HepG2 (cell line): ENCODE data around the gene FAM171A2. TPM values are rescaled to one million over a fixed set of nuclear protein-coding genes. Genes with fewer than 3 reads are reported as not detected.

Experiments used
- DMAP1 ChIP-seq: IDR thresholded peaks from 2 replicates; pipeline ENCODE4 v1.6.1; 2016
- HOXA5 ChIP-seq: sonication (generic); formaldehyde crosslinking; IDR thresholded peaks from 2 replicates; pipeline ENCODE4 v1.4.0; 2020; ENCODE audit warnings: missing genetic modification reagents
- KDM2A ChIP-seq: sonication (generic); formaldehyde crosslinking; IDR thresholded peaks from 2 replicates; pipeline ENCODE4 v1.4.0; 2020; ENCODE audit warnings: low read depth, missing genetic modification reagents, borderline replicate concordance
- KLF16 ChIP-seq, 2 experiments: sonication (generic) in 1 of 2; formaldehyde crosslinking in 1 of 2; IDR thresholded peaks; 2 replicates each; pipeline versions ENCODE4 v1.6.1 to v1.8.0; 2016 to 2023; ENCODE audit warnings: missing genetic modification reagents in 2 of 2, missing compliant biosample characterization in 1 of 2
- MEF2D ChIP-seq: sonication (generic); formaldehyde crosslinking; IDR thresholded peaks from 2 replicates; pipeline ENCODE4 v1.5.1; 2020; ENCODE audit warnings: mild to moderate bottlenecking, missing genetic modification reagents
- NFATC3 ChIP-seq: sonication (generic); formaldehyde crosslinking; IDR thresholded peaks from 2 replicates; pipeline ENCODE4 v1.5.1; 2020; ENCODE audit warnings: mild to moderate bottlenecking, missing genetic modification reagents
- RAD21 ChIP-seq: fragments of 450-650 bp; formaldehyde crosslinking; IDR thresholded peaks from 2 replicates; pipeline ENCODE4 v1.5.0; 2020; ENCODE audit warnings: mild to moderate bottlenecking
- SMC3 ChIP-seq: IDR thresholded peaks from 2 replicates; pipeline ENCODE4 v1.6.1; 2011; ENCODE audit warnings: low read length, improper control_type of control experiment
- XRCC5 ChIP-seq: fragments of 200-400 bp; formaldehyde crosslinking; optimal IDR thresholded peaks from 2 replicates; pipeline ENCODE3; 2017; ENCODE audit warnings: mild to moderate bottlenecking, low read length
- ZNF337 ChIP-seq: sonication (generic); formaldehyde crosslinking; IDR thresholded peaks from 2 replicates; pipeline ENCODE4 v1.5.1; 2020; ENCODE audit warnings: missing genetic modification reagents, low read depth, mild to moderate bottlenecking, borderline replicate concordance
- ZNF510 ChIP-seq: sonication (generic); formaldehyde crosslinking; IDR thresholded peaks from 2 replicates; pipeline ENCODE4 v1.4.0; 2020; ENCODE audit warnings: low read depth, mild to moderate bottlenecking, missing genetic modification reagents
- ZNF766 ChIP-seq: sonication (generic); formaldehyde crosslinking; IDR thresholded peaks from 2 replicates; pipeline ENCODE4 v1.5.0; 2020; ENCODE audit warnings: missing genetic modification reagents, borderline replicate concordance
- ZSCAN9 ChIP-seq: IDR thresholded peaks from 2 replicates; pipeline ENCODE4 v1.6.1; 2016; ENCODE audit warnings: borderline replicate concordance
- polyA plus RNA-seq, 8 experiments: library from polyadenylated mRNA; depleted of rRNA in 3 of 8; stranded (reverse) in 7 of 8; unstranded in 1 of 8; fragments of >200 nt; fragmentation: Illumina TruSeq in 4 of 8; extraction: Trizol in 4 of 8; gene quantifications; 2 replicates each; pipeline versions ENCODE4 v1.2.1 to v1.2.3, GENCODE V29; 2011 to 2016; ENCODE audit warnings: low read depth in 4 of 8, missing spikeins in 1 of 8, mixed read lengths in 1 of 8; ENCODE audit not compliant: insufficient read depth in 1 of 8
- total RNA-seq, 5 experiments: library from RNA; depleted of rRNA; stranded (reverse); fragments of >200 nt; fragmentation: Illumina TruSeq; extraction: Trizol; gene quantifications; 2 replicates each; pipeline ENCODE4 v1.2.3, GENCODE V29; 2016; ENCODE audit warnings: low read depth in 1 of 5
- TF ChIP-seq, protein P1 (sequence below): IDR thresholded peaks from 2 replicates; pipeline ENCODE4 v1.4.0; 2020; ENCODE audit warnings: mild to moderate bottlenecking, missing genetic modification reagents
- TF ChIP-seq, protein P2 (sequence below): sonication (generic); formaldehyde crosslinking; IDR thresholded peaks from 2 replicates; pipeline ENCODE4 v1.4.0; 2020; ENCODE audit warnings: missing genetic modification reagents
- TF ChIP-seq, protein P3 (sequence below): sonication (generic); formaldehyde crosslinking; IDR thresholded peaks from 2 replicates; pipeline ENCODE4 v1.8.1; 2023; ENCODE audit warnings: mild to moderate bottlenecking, moderate library complexity, missing genetic modification reagents
- TF ChIP-seq, protein P4 (sequence below): sonication (generic); formaldehyde crosslinking; IDR thresholded peaks from 2 replicates; pipeline ENCODE4 v1.5.1; 2020; ENCODE audit warnings: mild to moderate bottlenecking, missing genetic modification reagents
- TF ChIP-seq, protein P5 (sequence below): IDR thresholded peaks from 2 replicates; pipeline ENCODE4 v1.6.1; 2018; ENCODE audit warnings: missing genetic modification reagents

The FAM171A2 gene
- total and polyA plus RNA-seq, 2 of the 13 experiments (the other 11 are each of a cell fraction or from before 2014, with no cell fraction given), result 1.8 to 3.6 TPM

DNA sequence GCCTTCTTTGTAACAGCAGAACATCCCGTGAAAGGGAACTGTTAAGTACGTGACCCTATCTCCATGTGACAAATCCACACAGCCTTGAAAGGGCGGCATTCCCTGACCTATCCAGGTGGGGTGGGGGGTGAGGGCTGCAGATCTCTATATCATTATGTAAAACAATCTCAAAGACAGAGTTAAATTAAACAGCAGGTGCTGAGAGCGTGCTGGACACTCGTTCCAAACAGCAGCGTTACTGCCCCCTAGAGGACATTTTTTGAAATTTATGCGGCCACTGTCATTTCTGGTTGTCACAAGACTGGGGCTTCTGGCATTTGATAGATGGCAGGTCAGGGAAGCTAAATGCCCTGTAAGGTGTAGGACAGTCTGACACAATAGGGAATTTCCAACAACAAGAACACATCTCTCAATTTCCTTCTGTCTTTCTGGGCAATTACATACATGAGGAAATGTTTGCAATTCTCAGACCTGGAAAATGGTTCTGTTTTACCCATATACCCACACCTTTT, 32.3 kb downstream of the FAM171A2 start (continued):
- TF ChIP-seq, protein P1, sequence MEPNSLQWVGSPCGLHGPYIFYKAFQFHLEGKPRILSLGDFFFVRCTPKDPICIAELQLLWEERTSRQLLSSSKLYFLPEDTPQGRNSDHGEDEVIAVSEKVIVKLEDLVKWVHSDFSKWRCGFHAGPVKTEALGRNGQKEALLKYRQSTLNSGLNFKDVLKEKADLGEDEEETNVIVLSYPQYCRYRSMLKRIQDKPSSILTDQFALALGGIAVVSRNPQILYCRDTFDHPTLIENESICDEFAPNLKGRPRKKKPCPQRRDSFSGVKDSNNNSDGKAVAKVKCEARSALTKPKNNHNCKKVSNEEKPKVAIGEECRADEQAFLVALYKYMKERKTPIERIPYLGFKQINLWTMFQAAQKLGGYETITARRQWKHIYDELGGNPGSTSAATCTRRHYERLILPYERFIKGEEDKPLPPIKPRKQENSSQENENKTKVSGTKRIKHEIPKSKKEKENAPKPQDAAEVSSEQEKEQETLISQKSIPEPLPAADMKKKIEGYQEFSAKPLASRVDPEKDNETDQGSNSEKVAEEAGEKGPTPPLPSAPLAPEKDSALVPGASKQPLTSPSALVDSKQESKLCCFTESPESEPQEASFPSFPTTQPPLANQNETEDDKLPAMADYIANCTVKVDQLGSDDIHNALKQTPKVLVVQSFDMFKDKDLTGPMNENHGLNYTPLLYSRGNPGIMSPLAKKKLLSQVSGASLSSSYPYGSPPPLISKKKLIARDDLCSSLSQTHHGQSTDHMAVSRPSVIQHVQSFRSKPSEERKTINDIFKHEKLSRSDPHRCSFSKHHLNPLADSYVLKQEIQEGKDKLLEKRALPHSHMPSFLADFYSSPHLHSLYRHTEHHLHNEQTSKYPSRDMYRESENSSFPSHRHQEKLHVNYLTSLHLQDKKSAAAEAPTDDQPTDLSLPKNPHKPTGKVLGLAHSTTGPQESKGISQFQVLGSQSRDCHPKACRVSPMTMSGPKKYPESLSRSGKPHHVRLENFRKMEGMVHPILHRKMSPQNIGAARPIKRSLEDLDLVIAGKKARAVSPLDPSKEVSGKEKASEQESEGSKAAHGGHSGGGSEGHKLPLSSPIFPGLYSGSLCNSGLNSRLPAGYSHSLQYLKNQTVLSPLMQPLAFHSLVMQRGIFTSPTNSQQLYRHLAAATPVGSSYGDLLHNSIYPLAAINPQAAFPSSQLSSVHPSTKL (CRISPR knock-in tag), result peak; percentile 29; the same call in 1 of the 2 replicates
- TF ChIP-seq ZSCAN9 (CRISPR knock-in tag) (0 out of 2 replicates have a peak, but pooled peaks have one; percentile 60), DMAP1 (0 out of 2 replicates have a peak, but pooled peaks have one; percentile 29), ZNF510 (CRISPR knock-in tag) (no peak), KLF16 (CRISPR knock-in tag; IDR thresholded peaks at IDR 0.05) (0 out of 4 replicates have a peak, but pooled peaks of 1 of the 2 experiments have one; percentile 41), MEF2D (CRISPR knock-in tag) (0 out of 2 replicates have a peak, but pooled peaks have one; percentile 29), ZNF337 (CRISPR knock-in tag) (peak; percentile 41; the same call in 1 of the 2 replicates), KDM2A (0 out of 2 replicates have a peak, but pooled peaks have one; percentile 43), ZNF766 (CRISPR knock-in tag) (0 out of 2 replicates have a peak, but pooled peaks have one; percentile 39), HOXA5 (CRISPR knock-in tag) (0 out of 2 replicates have a peak, but pooled peaks have one; percentile 53), NFATC3 (CRISPR knock-in tag) (0 out of 2 replicates have a peak, but pooled peaks have one; percentile 30), SMC3 (peak; percentile 65; the same call in 1 of the 2 replicates), XRCC5 (peak; percentile 71), RAD21 (CRISPR knock-in tag) (peak; percentile 50; the same call in 1 of the 2 replicates)
- TF ChIP-seq, protein P2, sequence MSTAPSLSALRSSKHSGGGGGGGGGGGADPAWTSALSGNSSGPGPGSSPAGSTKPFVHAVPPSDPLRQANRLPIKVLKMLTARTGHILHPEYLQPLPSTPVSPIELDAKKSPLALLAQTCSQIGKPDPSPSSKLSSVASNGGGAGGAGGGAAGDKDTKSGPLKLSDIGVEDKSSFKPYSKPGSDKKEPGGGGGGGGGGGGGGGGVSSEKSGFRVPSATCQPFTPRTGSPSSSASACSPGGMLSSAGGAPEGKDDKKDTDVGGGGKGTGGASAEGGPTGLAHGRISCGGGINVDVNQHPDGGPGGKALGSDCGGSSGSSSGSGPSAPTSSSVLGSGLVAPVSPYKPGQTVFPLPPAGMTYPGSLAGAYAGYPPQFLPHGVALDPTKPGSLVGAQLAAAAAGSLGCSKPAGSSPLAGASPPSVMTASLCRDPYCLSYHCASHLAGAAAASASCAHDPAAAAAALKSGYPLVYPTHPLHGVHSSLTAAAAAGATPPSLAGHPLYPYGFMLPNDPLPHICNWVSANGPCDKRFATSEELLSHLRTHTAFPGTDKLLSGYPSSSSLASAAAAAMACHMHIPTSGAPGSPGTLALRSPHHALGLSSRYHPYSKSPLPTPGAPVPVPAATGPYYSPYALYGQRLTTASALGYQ (CRISPR knock-in tag), result no peak
- TF ChIP-seq, protein P3, sequence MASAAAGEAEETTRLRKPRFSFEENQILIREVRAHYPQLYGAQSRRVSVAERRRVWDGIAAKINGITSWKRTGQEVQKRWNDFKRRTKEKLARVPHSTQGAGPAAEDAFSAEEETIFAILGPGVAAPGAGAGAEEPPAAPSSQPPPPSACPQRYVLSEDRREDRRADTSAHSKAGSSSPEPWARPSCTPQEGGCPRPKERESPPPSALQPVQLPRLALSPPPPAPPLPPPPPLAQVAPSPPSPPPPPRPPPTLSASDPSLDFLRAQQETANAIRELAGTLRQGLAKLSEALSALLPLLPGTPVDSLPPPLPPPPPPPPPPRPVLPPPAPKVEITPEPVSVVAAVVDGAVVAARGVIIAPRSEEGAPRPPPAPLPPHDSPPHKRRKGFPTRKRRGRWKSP (CRISPR knock-in tag), result 0 out of 2 replicates have a peak, but pooled peaks have one; percentile 52
- TF ChIP-seq, protein P4, sequence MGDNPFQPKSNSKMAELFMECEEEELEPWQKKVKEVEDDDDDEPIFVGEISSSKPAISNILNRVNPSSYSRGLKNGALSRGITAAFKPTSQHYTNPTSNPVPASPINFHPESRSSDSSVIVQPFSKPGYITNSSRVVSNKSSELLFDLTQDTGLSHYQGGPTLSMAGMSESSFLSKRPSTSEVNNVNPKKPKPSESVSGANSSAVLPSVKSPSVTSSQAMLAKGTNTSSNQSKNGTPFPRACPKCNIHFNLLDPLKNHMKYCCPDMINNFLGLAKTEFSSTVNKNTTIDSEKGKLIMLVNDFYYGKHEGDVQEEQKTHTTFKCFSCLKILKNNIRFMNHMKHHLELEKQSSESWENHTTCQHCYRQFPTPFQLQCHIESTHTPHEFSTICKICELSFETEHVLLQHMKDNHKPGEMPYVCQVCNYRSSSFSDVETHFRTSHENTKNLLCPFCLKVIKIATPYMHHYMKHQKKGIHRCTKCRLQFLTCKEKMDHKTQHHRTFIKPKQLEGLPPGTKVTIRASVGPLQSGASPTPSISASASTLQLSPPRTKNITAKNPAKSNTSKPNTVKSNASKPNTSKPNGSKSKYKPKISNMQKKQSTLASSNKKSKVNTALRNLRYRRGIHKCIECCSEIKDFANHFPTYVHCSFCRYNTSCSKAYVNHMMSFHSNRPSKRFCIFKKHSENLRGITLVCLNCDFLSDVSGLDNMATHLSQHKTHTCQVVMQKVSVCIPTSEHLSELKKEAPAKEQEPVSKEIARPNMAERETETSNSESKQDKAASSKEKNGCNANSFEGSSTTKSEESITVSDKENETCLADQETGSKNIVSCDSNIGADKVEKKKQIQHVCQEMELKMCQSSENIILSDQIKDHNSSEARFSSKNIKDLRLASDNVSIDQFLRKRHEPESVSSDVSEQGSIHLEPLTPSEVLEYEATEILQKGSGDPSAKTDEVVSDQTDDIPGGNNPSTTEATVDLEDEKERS, result peak; percentile 42; the same call in 1 of the 2 replicates
- TF ChIP-seq, protein P5, sequence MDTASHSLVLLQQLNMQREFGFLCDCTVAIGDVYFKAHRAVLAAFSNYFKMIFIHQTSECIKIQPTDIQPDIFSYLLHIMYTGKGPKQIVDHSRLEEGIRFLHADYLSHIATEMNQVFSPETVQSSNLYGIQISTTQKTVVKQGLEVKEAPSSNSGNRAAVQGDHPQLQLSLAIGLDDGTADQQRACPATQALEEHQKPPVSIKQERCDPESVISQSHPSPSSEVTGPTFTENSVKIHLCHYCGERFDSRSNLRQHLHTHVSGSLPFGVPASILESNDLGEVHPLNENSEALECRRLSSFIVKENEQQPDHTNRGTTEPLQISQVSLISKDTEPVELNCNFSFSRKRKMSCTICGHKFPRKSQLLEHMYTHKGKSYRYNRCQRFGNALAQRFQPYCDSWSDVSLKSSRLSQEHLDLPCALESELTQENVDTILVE (CRISPR knock-in tag), result 0 out of 2 replicates have a peak, but pooled peaks have one; percentile 39
